Esophagus squamous epithelium (tissue), 4 donors: ENCODE measurements around the gene COPG2.

Source experiments
- CTCF ChIP-seq, 6 experiments: fragments of 450-650 bp in 4 of 6; fragments of 200-600 bp in 2 of 6; sonication (generic) in 2 of 6; IDR thresholded peaks; one replicate each; pipeline ENCODE4 v1.5.1; 2016 to 2019; ENCODE audit warnings: antibody characterized with exemption in 6 of 6, mild to moderate bottlenecking in 4 of 6, moderate library complexity in 4 of 6
- POLR2A ChIP-seq, 4 donors: fragments of 450-650 bp; IDR thresholded peaks; one replicate each; pipeline ENCODE4 v1.6.1; 2017; ENCODE audit warnings: antibody characterized with exemption in 4 of 4, mild to moderate bottlenecking in 4 of 4, moderate library complexity in 3 of 4

- TF ChIP-seq CTCF (IDR thresholded peaks at IDR 0.05) (no peak), POLR2A (IDR thresholded peaks at IDR 0.05) (no peak)
These were observed 124.2 kb downstream of the COPG2 start for GRCh38 chr7:130544356-130544755.
